B cell (primary cell): ENCODE data around the gene DLK1. TPM values are rescaled to one million over a fixed set of nuclear protein-coding genes. Genes with fewer than 3 reads are reported as not detected.

Experiments
- ATAC-seq: fragments of 200-7000 bp; cut with Tn5 transposase; one replicate; pipeline ENCODE4 v1.10.0; 2021; ENCODE audit warnings: low read depth, mild to moderate bottlenecking, moderate number of reproducible peaks, moderate library complexity
- CTCF ChIA-PET: fragments of 350-600 bp; sonication (Branson Sonifier 250); formaldehyde crosslinking; loops from one replicate; lab custom pipeline; 2021; ENCODE audit warnings: antibody characterized with exemption, inconsistent platforms; lab: Charles Lee
- POLR2A ChIA-PET: fragments of 350-600 bp; sonication (Branson Sonifier 250); formaldehyde crosslinking; loops from one replicate; lab custom pipeline; 2021; ENCODE audit warnings: antibody characterized with exemption; lab: Charles Lee
- DNase-seq: peaks from one replicate; pipeline ENCODE4 v3.0.0; 2013
- H2AFZ ChIP-seq: 2 replicates; pipeline ENCODE4 v1.6.1; 2012; ENCODE audit warnings: mild to moderate bottlenecking, low read depth, low read length; ENCODE audit not compliant: insufficient read depth, poor library complexity, severe bottlenecking
- H3K27ac ChIP-seq, 2 donors: 1 replicate in 1 of 2; 2 replicates in 1 of 2; pipeline ENCODE4 v1.5.1; 2012 to 2013; ENCODE audit warnings: low read length in 2 of 2, mild to moderate bottlenecking in 2 of 2, moderate library complexity in 1 of 2
- H3K27me3 ChIP-seq, 4 experiments: fragments of 200-600 bp in 1 of 4; sonication (generic) in 1 of 4; replicated peaks in 1 of 4; 1 replicate in 2 of 4; 2 replicates in 2 of 4; pipeline versions ENCODE4 v1.6.1 to v1.7.0; 2013 to 2016; ENCODE audit warnings: low read length in 3 of 4, mild to moderate bottlenecking in 2 of 4, mixed read lengths in 1 of 4, moderate library complexity in 1 of 4; ENCODE audit not compliant: insufficient read depth in 4 of 4, control insufficient read depth in 3 of 4; ENCODE audit errors: control extremely low read depth in 1 of 4
- H3K36me3 ChIP-seq, 2 experiments: replicated peaks in 1 of 2; 1 replicate in 1 of 2; 2 replicates in 1 of 2; pipeline versions ENCODE4 v1.6.1 to v1.7.1; 2013; ENCODE audit warnings: low read length in 1 of 2; ENCODE audit not compliant: insufficient read depth in 2 of 2, control insufficient read depth in 1 of 2; ENCODE audit errors: control extremely low read depth in 1 of 2, extremely low read depth in 1 of 2
- H3K4me1 ChIP-seq, 2 donors: fragments of 200-600 bp in 1 of 2; sonication (generic) in 1 of 2; 1 replicate in 1 of 2; 2 replicates in 1 of 2; pipeline versions ENCODE4 v1.5.1 to v1.6.1; 2013 to 2017; ENCODE audit warnings: low read length in 2 of 2; ENCODE audit not compliant: control insufficient read depth in 2 of 2, insufficient read depth in 2 of 2
- H3K4me2 ChIP-seq: replicated peaks from 2 replicates; pipeline ENCODE3; 2012; ENCODE audit warnings: mild to moderate bottlenecking, low read depth, low read length; ENCODE audit not compliant: poor library complexity, severe bottlenecking
- H3K4me3 ChIP-seq, 5 experiments: fragments of 200-600 bp in 1 of 5; sonication (generic) in 1 of 5; 1 replicate in 3 of 5; 2 replicates in 2 of 5; pipeline versions ENCODE4 v1.5.1 to v1.7.0; 2011 to 2016; ENCODE audit warnings: low read length in 4 of 5, mild to moderate bottlenecking in 4 of 5, low read depth in 2 of 5, control low read depth in 1 of 5, moderate library complexity in 1 of 5; ENCODE audit not compliant: insufficient read depth in 1 of 5; ENCODE audit errors: control extremely low read depth in 1 of 5, extremely low read depth in 1 of 5
- H3K79me2 ChIP-seq: fragments of 200-600 bp; sonication (generic); one replicate; pipeline ENCODE4 v1.6.0; 2016; ENCODE audit warnings: low read length; ENCODE audit not compliant: control insufficient read depth, insufficient read depth
- H3K9ac ChIP-seq: fragments of 200-600 bp; sonication (generic); 2 replicates; pipeline ENCODE4 v1.6.1; 2017; ENCODE audit warnings: mild to moderate bottlenecking, low read length, moderate library complexity
- H3K9me3 ChIP-seq, 3 donors: one replicate each; pipeline versions ENCODE4 v1.6.1 to v1.7.1; 2013; ENCODE audit warnings: low read length in 2 of 3; ENCODE audit not compliant: control insufficient read depth in 2 of 3, insufficient read depth in 1 of 3; ENCODE audit errors: control extremely low read depth in 1 of 3
- H4K20me1 ChIP-seq: 2 replicates; pipeline ENCODE4 v1.6.0; 2012; ENCODE audit warnings: mild to moderate bottlenecking, low read length; ENCODE audit not compliant: insufficient read depth, control insufficient read depth, poor library complexity, severe bottlenecking
- H3K27ac Mint-ChIP-seq: one replicate; pipeline ENCODE4 v1.8.0; 2021; ENCODE audit warnings: mixed read lengths
- H3K27me3 Mint-ChIP-seq: one replicate; pipeline ENCODE4 v1.8.0; 2021; ENCODE audit warnings: mixed read lengths
- H3K4me1 Mint-ChIP-seq: one replicate; pipeline ENCODE4 v1.8.0; 2021; ENCODE audit warnings: mixed read lengths
- H3K4me3 Mint-ChIP-seq: one replicate; pipeline ENCODE4 v1.8.0; 2021; ENCODE audit warnings: mixed read lengths
- H3K9me3 Mint-ChIP-seq: one replicate; pipeline ENCODE4 v1.8.0; 2022; ENCODE audit warnings: mixed read lengths; ENCODE audit not compliant: insufficient read depth
- CTCF ChIP-seq: fragments of 200-600 bp; IDR thresholded peaks from one replicate; pipeline ENCODE4 v1.8.0; 2022; ENCODE audit warnings: antibody characterized with exemption, mild to moderate bottlenecking
- EZH2 ChIP-seq: IDR thresholded peaks from 2 replicates; pipeline ENCODE4 v1.6.1; 2012; ENCODE audit warnings: borderline replicate concordance, low read depth, mild to moderate bottlenecking, moderate library complexity, low read length; ENCODE audit not compliant: insufficient read depth, poor library complexity, severe bottlenecking
- WGBS: methylation state at CpG from one replicate; pipeline ENCODE4 v1.1.5; 2013; ENCODE audit warnings: missing lambda C conversion rate; ENCODE audit not compliant: insufficient coverage; 5-methylcytosine and 5-hydroxymethylcytosine counted together
- intact Hi-C: fragments of 100-400 bp; cut with micrococcal nuclease; formaldehyde crosslinking; loops from one replicate; pipeline ENCODE4 v1.10.0; 2022
- polyA plus RNA-seq: library from polyadenylated mRNA; depleted of rRNA; stranded (reverse); fragments of >200 nt; gene quantifications from 2 replicates; pipeline ENCODE4 v1.2.3, GENCODE V29; 2012
- total RNA-seq, 2 donors: library from RNA; stranded (reverse); fragments of 120-200 nt in 1 of 2; gene quantifications; 1 replicate in 1 of 2; 2 replicates in 1 of 2; pipeline versions ENCODE4 v1.2.3 to v1.2.4, GENCODE V29; 2013 to 2022

The DLK1 gene
- total and polyA plus RNA-seq, 2 donors (not counting 1 experiment from before 2014, with no cell fraction given) = not detected

GRCh38 chr14:100740929-100741328 lies 14.2 kb downstream of the DLK1 start:
- Histone ChIP-seq H3K4me1 (no peaks in the 10 kb centered on the region), H3K9ac (no peak overlapping the region), H4K20me1 (no peaks in the 10 kb centered on the region), H3K36me3 (no peaks in the 10 kb centered on the region), H3K9me3 (peaks cover 0 to 4% (median 0%) of the 10 kb centered on the region in 3 donors), H3K27me3 (no peaks in the 10 kb centered on the region), H3K4me3 (no peak overlapping the region), H3K4me2 (no peak overlapping the region), H3K79me2 (no peaks in the 10 kb centered on the region), H3K27ac (no peak overlapping the region), H2AFZ (no peak overlapping the region)
- Mint-ChIP-seq H3K9me3 (peaks cover 2% of the 10 kb centered on the region), H3K4me1 (no peaks in the 10 kb centered on the region), H3K27ac (no peak overlapping the region), H3K4me3 (no peak overlapping the region), H3K27me3 (peaks cover 3% of the 10 kb centered on the region)
- CTCF ChIA-PET = no interaction called here
- WGBS = 86% methylated on average over 6 of the region's 7 CpGs
- TF ChIP-seq CTCF = no peak
- TF ChIP-seq EZH2 = no peak
- ATAC-seq = no peak
- intact Hi-C loops = no loop called here
- POLR2A ChIA-PET = no interaction called here
- DNase-seq = no peak

DNA sequence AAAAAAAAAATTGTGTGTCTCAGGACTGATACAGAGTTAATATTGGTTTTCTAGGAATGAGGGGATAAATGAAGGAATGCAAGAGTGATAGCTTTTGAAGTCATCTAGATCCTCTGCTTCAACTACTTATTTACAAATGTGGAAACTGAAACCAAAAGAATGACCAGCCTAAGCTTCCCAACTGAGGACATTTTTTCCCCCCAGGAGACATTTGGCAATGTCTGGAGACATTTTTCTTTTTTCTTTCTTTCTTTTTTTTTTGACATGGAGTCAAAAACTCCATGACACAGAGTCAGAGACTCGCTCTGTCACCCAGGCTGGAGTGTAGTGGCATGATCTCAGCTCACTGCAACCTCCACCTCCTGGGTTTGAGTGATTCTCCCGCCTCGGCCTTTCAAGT lies 15.3 kb downstream of the DLK1 start:
- no peak for TF ChIP-seq EZH2
- no peak for TF ChIP-seq CTCF
- no peaks in the 10 kb centered on the region for H3K4me1 Mint-ChIP-seq
- DNase-seq = no peak
- Histone ChIP-seq H3K9ac (no peak overlapping the region), H2AFZ (no peak overlapping the region), H3K9me3 (peaks cover 0 to 4% (median 0%) of the 10 kb centered on the region in 3 donors), H4K20me1 (no peaks in the 10 kb centered on the region), H3K36me3 (no peaks in the 10 kb centered on the region), H3K4me3 (no peak overlapping the region), H3K79me2 (no peaks in the 10 kb centered on the region), H3K4me1 (no peaks in the 10 kb centered on the region), H3K27ac (no peak overlapping the region), H3K27me3 (no peaks in the 10 kb centered on the region), H3K4me2 (no peak overlapping the region)
- no CpG with 5 or more reads among the region's 3 CpGs for WGBS
- peaks cover 3% of the 10 kb centered on the region for H3K27me3 Mint-ChIP-seq
- intact Hi-C loops = no loop called here
- no peak for ATAC-seq
- CTCF ChIA-PET = no interaction called here
- no peak overlapping the region for H3K27ac Mint-ChIP-seq
- POLR2A ChIA-PET = no interaction called here
- no peak overlapping the region for H3K4me3 Mint-ChIP-seq
- H3K9me3 Mint-ChIP-seq = peaks cover 2% of the 10 kb centered on the region
